HL-60 (cell line): ENCODE measurements around the gene TRIML1.

Experiments
- CTCF ChIP-seq: IDR thresholded peaks from one replicate; pipeline ENCODE4 v1.5.1; 2011; ENCODE audit warnings: low read length, control low read depth, inconsistent platforms; ENCODE audit not compliant: insufficient read depth
- GABPA ChIP-seq: IDR thresholded peaks from 2 replicates; pipeline ENCODE4 v1.6.1; 2012; ENCODE audit warnings: low read depth
- POLR2AphosphoS5 ChIP-seq: IDR thresholded peaks from 2 replicates; pipeline ENCODE4 v1.6.1; 2012; ENCODE audit warnings: low read depth
- REST ChIP-seq: IDR thresholded peaks from 2 replicates; pipeline ENCODE4 v1.6.1; 2012; ENCODE audit warnings: low read depth; ENCODE audit not compliant: insufficient replicate concordance

DNA sequence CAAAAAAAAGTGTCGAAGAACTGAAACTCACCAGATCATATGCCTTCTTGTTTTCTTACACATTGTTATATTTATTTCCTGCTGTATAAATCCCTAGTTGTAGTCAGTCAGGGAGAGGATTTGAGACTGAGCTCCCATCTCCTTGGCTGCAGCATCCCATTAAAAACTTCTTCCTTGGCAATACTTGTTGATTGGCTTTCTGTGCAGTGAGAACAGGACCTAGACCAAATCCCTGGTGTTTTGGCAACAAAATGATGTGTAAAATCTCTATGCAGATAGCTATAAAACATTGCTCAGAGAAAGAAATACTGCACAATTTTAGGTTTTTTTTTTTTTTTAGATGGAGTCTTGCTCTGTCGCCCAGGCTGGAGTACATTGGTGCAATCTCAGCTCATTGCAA is 47.9 kb downstream of the TRIML1 start:
- no peak for TF ChIP-seq CTCF
- no peak for TF ChIP-seq POLR2AphosphoS5
- no peak for TF ChIP-seq REST
- TF ChIP-seq GABPA: no peak
